Erythroblast (primary cell): ENCODE data around the gene CAP1.

Experiments
- GATA1 ChIP-seq: IDR thresholded peaks from 2 replicates; pipeline ENCODE4 v1.6.1; 2011; ENCODE audit warnings: low read depth, mild to moderate bottlenecking, control low read depth, low read length, moderate library complexity
- POLR2A ChIP-seq: IDR thresholded peaks from 2 replicates; pipeline ENCODE4 v1.6.1; 2011; ENCODE audit warnings: mild to moderate bottlenecking, low read length

- no peak for TF ChIP-seq POLR2A
- no peak for TF ChIP-seq GATA1
Observed at GRCh38 chr1:40102896-40103295, 62.4 kb downstream of the CAP1 start.
